A673 (cell line): ENCODE measurements around the gene CCRL2.

Experiments
- CTCF ChIP-seq: fragments of 300-800, 200-600 bp; sonication (generic); conservative IDR thresholded peaks from 2 replicates; pipeline ENCODE4 v1.5.1; 2017; ENCODE audit warnings: low read depth, mild to moderate bottlenecking, antibody characterized with exemption, low read length, moderate library complexity, mixed read lengths
- EZH2 ChIP-seq: fragments of 200-600 bp; sonication (generic); IDR thresholded peaks from 2 replicates; pipeline ENCODE4 v1.6.1; 2017; ENCODE audit warnings: borderline replicate concordance, low read depth, mild to moderate bottlenecking, mixed read lengths, antibody characterized with exemption, low read length; ENCODE audit not compliant: poor library complexity, severe bottlenecking

GRCh38 chr3:46410669-46411068, 3.6 kb downstream of the CCRL2 start:
- TF ChIP-seq CTCF, result no peak
- TF ChIP-seq EZH2, result no peak
